Neural cell (in vitro differentiated cells): Measurements from ENCODE around the gene TAF5L. TPM values are rescaled to one million over a fixed set of nuclear protein-coding genes. Genes with fewer than 3 reads are reported as not detected.

Experiments
- H2AFZ ChIP-seq: fragments of 200-600, 300-800 bp; sonication (generic), shearing (Covaris generic); 2 replicates; pipeline ENCODE4 v1.6.0; 2014; ENCODE audit warnings: low read depth, mild to moderate bottlenecking, antibody characterized with exemption, low read length, moderate library complexity
- H3F3A ChIP-seq: fragments of 200-600 bp; shearing (Covaris generic); 2 replicates; pipeline ENCODE4 v1.6.1; 2016; ENCODE audit warnings: mild to moderate bottlenecking, moderate library complexity, mixed read lengths, antibody characterized with exemption, low read length; ENCODE audit not compliant: insufficient read depth, poor library complexity, severe bottlenecking
- H3K27ac ChIP-seq: fragments of 200-600, 300-800 bp; sonication (generic), shearing (Covaris generic); 2 replicates; pipeline ENCODE4 v1.5.1; 2014; ENCODE audit warnings: mild to moderate bottlenecking, low read length, moderate library complexity
- H3K27me3 ChIP-seq: fragments of 300-800, 200-600 bp; sonication (generic), shearing (Covaris generic); 2 replicates; pipeline ENCODE4 v1.6.0; 2014; ENCODE audit warnings: mild to moderate bottlenecking, low read depth, low read length, moderate library complexity; ENCODE audit not compliant: insufficient read depth
- H3K36me3 ChIP-seq: fragments of 300-800, 200-600 bp; sonication (generic), shearing (Covaris generic); 2 replicates; pipeline ENCODE4 v1.5.1; 2014; ENCODE audit warnings: mild to moderate bottlenecking, antibody characterized with exemption, low read length, moderate library complexity; ENCODE audit not compliant: insufficient read depth
- H3K4me2 ChIP-seq: fragments of 300-800, 200-600 bp; sonication (generic), shearing (Covaris generic); 2 replicates; pipeline ENCODE4 v1.6.0; 2014; ENCODE audit warnings: mild to moderate bottlenecking, low read length
- H3K4me3 ChIP-seq: fragments of 300-800, 200-600 bp; sonication (generic), shearing (Covaris generic); 2 replicates; pipeline ENCODE4 v1.5.1; 2014; ENCODE audit warnings: mild to moderate bottlenecking, low read length, moderate library complexity
- H3K79me2 ChIP-seq: fragments of 200-600 bp; shearing (Covaris generic); replicated peaks from 2 replicates; pipeline ENCODE4 v1.6.0; 2014; ENCODE audit warnings: mild to moderate bottlenecking, low read length, moderate library complexity; ENCODE audit not compliant: insufficient read depth
- H3K9ac ChIP-seq: fragments of 300-800, 200-600 bp; sonication (generic), shearing (Covaris generic); 2 replicates; pipeline ENCODE4 v1.6.1; 2016; ENCODE audit warnings: mild to moderate bottlenecking, low read length, mixed read lengths
- H3K9me2 ChIP-seq: fragments of 200-600 bp; shearing (Covaris generic); 2 replicates; pipeline ENCODE4 v1.6.1; 2016; ENCODE audit warnings: mild to moderate bottlenecking, low read length, mixed read lengths; ENCODE audit not compliant: insufficient read depth
- H3K9me3 ChIP-seq: fragments of 200-600, 300-800 bp; sonication (generic), shearing (Covaris generic); 2 replicates; pipeline ENCODE4 v1.6.1; 2016; ENCODE audit warnings: mild to moderate bottlenecking, mixed run types, low read length, moderate library complexity, mixed read lengths
- H4K20me1 ChIP-seq: fragments of 200-600 bp; shearing (Covaris generic); 2 replicates; pipeline ENCODE4 v1.6.1; 2016; ENCODE audit warnings: mild to moderate bottlenecking, mixed run types; ENCODE audit not compliant: insufficient read depth
- EP300 ChIP-seq: fragments of 450-650 bp; conservative IDR thresholded peaks from 2 replicates; pipeline ENCODE4 v1.6.1; 2014; ENCODE audit warnings: antibody characterized with exemption, mild to moderate bottlenecking, moderate library complexity; ENCODE audit not compliant: poor library complexity, severe bottlenecking
- EZH2 ChIP-seq: fragments of 200-600, 300-800 bp; shearing (Covaris generic), sonication (generic); IDR thresholded peaks from 2 replicates; pipeline ENCODE4 v1.6.1; 2014; ENCODE audit warnings: antibody characterized with exemption, low read length, borderline replicate concordance, mild to moderate bottlenecking; ENCODE audit not compliant: insufficient read depth, poor library complexity, severe bottlenecking
- MXI1 ChIP-seq: fragments of 450-650 bp; conservative IDR thresholded peaks from 2 replicates; pipeline ENCODE4 v1.6.1; 2014; ENCODE audit warnings: antibody characterized with exemption, mild to moderate bottlenecking; ENCODE audit not compliant: poor library complexity, severe bottlenecking
- POLR2AphosphoS5 ChIP-seq: IDR thresholded peaks from 2 replicates; pipeline ENCODE4 v1.6.1; 2012
- RAD21 ChIP-seq: fragments of 450-650 bp; conservative IDR thresholded peaks from 2 replicates; pipeline ENCODE4 v1.6.1; 2014; ENCODE audit warnings: antibody characterized with exemption, mild to moderate bottlenecking, moderate library complexity
- SMC3 ChIP-seq: fragments of 450-650 bp; conservative IDR thresholded peaks from 2 replicates; pipeline ENCODE4 v1.6.1; 2014; ENCODE audit warnings: antibody characterized with exemption, mild to moderate bottlenecking, moderate library complexity; ENCODE audit not compliant: poor library complexity
- TAF1 ChIP-seq: IDR thresholded peaks from 2 replicates; pipeline ENCODE4 v1.6.1; 2012; ENCODE audit warnings: low read depth
- polyA plus RNA-seq: library from polyadenylated mRNA; depleted of rRNA; stranded (reverse); fragments of >200 nt; gene quantifications from 2 replicates; pipeline ENCODE4 v1.2.3, GENCODE V29; 2014
- TF ChIP-seq, protein P1 (sequence below): IDR thresholded peaks from 2 replicates; pipeline ENCODE4 v1.6.1; 2012; ENCODE audit warnings: borderline replicate concordance
- TF ChIP-seq, protein P2 (sequence below): fragments of 450-650 bp; IDR thresholded peaks from 2 replicates; pipeline ENCODE4 v1.5.1; 2014; ENCODE audit warnings: antibody characterized with exemption, mild to moderate bottlenecking, moderate library complexity; ENCODE audit not compliant: poor library complexity, severe bottlenecking

TAF5L gene
- polyA plus RNA-seq, 1 donor from 2014 or later = 18.5 TPM

DNA sequence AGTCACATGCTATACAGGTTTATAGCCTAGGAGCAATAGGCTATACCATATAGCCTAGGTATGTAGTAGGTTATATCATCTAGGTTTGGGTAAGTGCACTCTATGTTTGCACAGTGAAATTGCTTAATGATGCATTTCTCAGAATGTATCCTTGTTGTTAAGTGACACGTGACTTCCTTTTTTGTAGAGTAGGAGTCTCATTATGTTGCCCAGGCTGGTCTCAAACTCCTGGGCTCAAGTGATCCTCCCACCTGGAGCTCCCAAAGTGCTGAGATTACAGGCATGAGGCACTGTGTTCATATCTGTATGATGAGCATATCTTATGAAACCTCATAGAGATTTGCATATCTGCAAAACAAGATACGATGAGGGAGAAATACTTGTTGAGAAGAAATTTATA, 53.6 kb downstream of the TAF5L start:
- Histone ChIP-seq H2AFZ (no peak overlapping the region), H3K27me3 (no peaks in the 10 kb centered on the region), H3K79me2 (no peaks in the 10 kb centered on the region), H3F3A (no peaks in the 10 kb centered on the region), H3K9me3 (no peaks in the 10 kb centered on the region), H3K36me3 (no peaks in the 10 kb centered on the region), H3K9ac (no peak overlapping the region), H3K9me2 (no peaks in the 10 kb centered on the region), H3K4me3 (no peak overlapping the region), H4K20me1 (no peaks in the 10 kb centered on the region), H3K4me2 (no peak overlapping the region), H3K27ac (no peak overlapping the region)
- no peak for TF ChIP-seq RAD21
- TF ChIP-seq EZH2 = no peak
- no peak for TF ChIP-seq TAF1
- TF ChIP-seq MXI1 = no peak
- TF ChIP-seq EP300 = no peak
- TF ChIP-seq, protein P1, sequence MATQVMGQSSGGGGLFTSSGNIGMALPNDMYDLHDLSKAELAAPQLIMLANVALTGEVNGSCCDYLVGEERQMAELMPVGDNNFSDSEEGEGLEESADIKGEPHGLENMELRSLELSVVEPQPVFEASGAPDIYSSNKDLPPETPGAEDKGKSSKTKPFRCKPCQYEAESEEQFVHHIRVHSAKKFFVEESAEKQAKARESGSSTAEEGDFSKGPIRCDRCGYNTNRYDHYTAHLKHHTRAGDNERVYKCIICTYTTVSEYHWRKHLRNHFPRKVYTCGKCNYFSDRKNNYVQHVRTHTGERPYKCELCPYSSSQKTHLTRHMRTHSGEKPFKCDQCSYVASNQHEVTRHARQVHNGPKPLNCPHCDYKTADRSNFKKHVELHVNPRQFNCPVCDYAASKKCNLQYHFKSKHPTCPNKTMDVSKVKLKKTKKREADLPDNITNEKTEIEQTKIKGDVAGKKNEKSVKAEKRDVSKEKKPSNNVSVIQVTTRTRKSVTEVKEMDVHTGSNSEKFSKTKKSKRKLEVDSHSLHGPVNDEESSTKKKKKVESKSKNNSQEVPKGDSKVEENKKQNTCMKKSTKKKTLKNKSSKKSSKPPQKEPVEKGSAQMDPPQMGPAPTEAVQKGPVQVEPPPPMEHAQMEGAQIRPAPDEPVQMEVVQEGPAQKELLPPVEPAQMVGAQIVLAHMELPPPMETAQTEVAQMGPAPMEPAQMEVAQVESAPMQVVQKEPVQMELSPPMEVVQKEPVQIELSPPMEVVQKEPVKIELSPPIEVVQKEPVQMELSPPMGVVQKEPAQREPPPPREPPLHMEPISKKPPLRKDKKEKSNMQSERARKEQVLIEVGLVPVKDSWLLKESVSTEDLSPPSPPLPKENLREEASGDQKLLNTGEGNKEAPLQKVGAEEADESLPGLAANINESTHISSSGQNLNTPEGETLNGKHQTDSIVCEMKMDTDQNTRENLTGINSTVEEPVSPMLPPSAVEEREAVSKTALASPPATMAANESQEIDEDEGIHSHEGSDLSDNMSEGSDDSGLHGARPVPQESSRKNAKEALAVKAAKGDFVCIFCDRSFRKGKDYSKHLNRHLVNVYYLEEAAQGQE = no peak
- no peak for TF ChIP-seq POLR2AphosphoS5
- TF ChIP-seq, protein P2, sequence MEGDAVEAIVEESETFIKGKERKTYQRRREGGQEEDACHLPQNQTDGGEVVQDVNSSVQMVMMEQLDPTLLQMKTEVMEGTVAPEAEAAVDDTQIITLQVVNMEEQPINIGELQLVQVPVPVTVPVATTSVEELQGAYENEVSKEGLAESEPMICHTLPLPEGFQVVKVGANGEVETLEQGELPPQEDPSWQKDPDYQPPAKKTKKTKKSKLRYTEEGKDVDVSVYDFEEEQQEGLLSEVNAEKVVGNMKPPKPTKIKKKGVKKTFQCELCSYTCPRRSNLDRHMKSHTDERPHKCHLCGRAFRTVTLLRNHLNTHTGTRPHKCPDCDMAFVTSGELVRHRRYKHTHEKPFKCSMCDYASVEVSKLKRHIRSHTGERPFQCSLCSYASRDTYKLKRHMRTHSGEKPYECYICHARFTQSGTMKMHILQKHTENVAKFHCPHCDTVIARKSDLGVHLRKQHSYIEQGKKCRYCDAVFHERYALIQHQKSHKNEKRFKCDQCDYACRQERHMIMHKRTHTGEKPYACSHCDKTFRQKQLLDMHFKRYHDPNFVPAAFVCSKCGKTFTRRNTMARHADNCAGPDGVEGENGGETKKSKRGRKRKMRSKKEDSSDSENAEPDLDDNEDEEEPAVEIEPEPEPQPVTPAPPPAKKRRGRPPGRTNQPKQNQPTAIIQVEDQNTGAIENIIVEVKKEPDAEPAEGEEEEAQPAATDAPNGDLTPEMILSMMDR = no peak
- no peak for TF ChIP-seq SMC3

DNA sequence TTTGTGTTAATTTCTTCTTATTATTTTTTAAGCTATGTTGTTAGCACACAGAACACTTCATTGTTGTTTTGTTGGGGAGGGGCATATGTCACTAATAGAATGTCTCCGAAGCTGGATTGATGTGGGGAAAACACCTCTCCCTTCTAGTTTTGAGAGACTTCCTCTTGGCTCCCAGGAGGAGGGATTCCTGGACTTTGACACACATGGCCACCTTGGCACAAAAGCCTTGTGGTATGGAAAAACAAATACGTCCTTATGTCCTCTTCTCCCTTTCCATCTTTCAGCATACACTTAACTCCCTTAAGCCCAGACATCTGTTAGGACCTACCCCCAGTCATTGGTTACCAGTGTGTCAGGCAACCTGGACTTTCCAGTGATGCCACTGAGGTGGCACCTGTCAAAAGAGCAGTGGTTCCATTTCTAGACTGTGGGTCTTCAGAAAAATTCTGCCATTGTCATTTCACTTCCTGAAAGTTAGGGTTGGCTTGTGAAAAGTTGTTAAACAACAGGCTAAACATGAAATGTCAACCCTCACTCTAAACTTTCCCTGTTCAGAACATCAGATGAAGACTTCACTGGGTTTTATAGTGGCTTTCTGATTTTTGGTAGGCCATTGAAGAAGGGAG, 54.9 kb downstream of the TAF5L start:
- H3K4me3 ChIP-seq = no peak overlapping the region
- no peak overlapping the region for H3K9ac ChIP-seq
- H2AFZ ChIP-seq = no peak overlapping the region
- H3K4me2 ChIP-seq = no peak overlapping the region
- H3K27me3 ChIP-seq = no peaks in the 10 kb centered on the region
- H3K27ac ChIP-seq = no peak overlapping the region
- no peaks in the 10 kb centered on the region for H3K9me3 ChIP-seq
- no peaks in the 10 kb centered on the region for H3K36me3 ChIP-seq
- no peaks in the 10 kb centered on the region for H3K9me2 ChIP-seq
- H4K20me1 ChIP-seq = no peaks in the 10 kb centered on the region
- no peaks in the 10 kb centered on the region for H3K79me2 ChIP-seq
- TF ChIP-seq SMC3 (no peak), TAF1 (no peak), RAD21 (no peak), POLR2AphosphoS5 (no peak), EZH2 (no peak), EP300 (no peak), MXI1 (no peak)
- TF ChIP-seq, protein P1 = no peak
- TF ChIP-seq, protein P2 = no peak
- no peaks in the 10 kb centered on the region for H3F3A ChIP-seq
